MM.1S (cell line): ENCODE measurements around the gene ADCY10.

Experiments
- EZH2 ChIP-seq: fragments of 300-600 bp; sonication (generic); optimal IDR thresholded peaks from 2 replicates; pipeline ENCODE3; 2017; ENCODE audit warnings: low read depth, mild to moderate bottlenecking, antibody characterized with exemption, low read length, mixed read lengths
- TF ChIP-seq, protein P1 (sequence below): fragments of 300-600 bp; sonication (generic); IDR thresholded peaks from 2 replicates; pipeline ENCODE4 v1.5.1; 2016; ENCODE audit warnings: antibody characterized with exemption, low read length, mixed read lengths

GRCh38 chr1:167876597-167877175, 37.2 kb downstream of the ADCY10 start:
- no peak for TF ChIP-seq EZH2
- TF ChIP-seq, protein P1, sequence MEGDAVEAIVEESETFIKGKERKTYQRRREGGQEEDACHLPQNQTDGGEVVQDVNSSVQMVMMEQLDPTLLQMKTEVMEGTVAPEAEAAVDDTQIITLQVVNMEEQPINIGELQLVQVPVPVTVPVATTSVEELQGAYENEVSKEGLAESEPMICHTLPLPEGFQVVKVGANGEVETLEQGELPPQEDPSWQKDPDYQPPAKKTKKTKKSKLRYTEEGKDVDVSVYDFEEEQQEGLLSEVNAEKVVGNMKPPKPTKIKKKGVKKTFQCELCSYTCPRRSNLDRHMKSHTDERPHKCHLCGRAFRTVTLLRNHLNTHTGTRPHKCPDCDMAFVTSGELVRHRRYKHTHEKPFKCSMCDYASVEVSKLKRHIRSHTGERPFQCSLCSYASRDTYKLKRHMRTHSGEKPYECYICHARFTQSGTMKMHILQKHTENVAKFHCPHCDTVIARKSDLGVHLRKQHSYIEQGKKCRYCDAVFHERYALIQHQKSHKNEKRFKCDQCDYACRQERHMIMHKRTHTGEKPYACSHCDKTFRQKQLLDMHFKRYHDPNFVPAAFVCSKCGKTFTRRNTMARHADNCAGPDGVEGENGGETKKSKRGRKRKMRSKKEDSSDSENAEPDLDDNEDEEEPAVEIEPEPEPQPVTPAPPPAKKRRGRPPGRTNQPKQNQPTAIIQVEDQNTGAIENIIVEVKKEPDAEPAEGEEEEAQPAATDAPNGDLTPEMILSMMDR = no peak
